ENCODE results near the gene PHF12.

DNA sequence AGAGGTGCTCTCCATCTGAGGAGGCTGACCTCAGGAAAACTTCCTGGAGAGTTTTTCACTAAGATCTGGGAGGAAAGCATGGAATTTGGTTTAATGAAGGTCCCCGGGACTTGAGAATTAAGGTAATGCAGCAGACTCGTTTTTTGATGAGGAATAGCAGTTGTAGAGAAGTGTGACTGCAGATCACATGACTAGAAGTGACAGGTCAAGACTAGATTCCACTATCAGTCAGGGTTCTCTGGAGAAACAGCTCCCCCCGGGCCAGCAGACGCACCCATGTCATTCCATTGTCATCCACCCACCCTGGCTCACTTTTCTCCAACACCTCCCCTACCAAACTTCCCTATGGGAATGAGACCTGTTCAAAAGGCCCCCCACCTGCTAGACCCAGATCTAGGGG, 46.5 kb downstream of the PHF12 start:
- TF ChIP-seq NBN (IDR thresholded peaks at IDR 0.05) (no peak), CHD2 (IDR thresholded peaks at IDR 0.05; ENCODE audit: borderline replicate concordance, low read depth, low read length) (no peak), EP300 (IDR thresholded peaks at IDR 0.05; ENCODE audit: borderline replicate concordance in 1 of 2, control insufficient read depth in 1 of 2, low read depth in 2 of 2, low read length in 2 of 2) (no peak), POLR2A (IDR thresholded peaks at IDR 0.05; ENCODE audit: low read depth, low read length) (no peak), TARDBP (IDR thresholded peaks at IDR 0.05; ENCODE audit: borderline replicate concordance) (no peak), BACH1 (IDR thresholded peaks at IDR 0.05; ENCODE audit: borderline replicate concordance) (no peak)
- TF ChIP-seq, protein P1, sequence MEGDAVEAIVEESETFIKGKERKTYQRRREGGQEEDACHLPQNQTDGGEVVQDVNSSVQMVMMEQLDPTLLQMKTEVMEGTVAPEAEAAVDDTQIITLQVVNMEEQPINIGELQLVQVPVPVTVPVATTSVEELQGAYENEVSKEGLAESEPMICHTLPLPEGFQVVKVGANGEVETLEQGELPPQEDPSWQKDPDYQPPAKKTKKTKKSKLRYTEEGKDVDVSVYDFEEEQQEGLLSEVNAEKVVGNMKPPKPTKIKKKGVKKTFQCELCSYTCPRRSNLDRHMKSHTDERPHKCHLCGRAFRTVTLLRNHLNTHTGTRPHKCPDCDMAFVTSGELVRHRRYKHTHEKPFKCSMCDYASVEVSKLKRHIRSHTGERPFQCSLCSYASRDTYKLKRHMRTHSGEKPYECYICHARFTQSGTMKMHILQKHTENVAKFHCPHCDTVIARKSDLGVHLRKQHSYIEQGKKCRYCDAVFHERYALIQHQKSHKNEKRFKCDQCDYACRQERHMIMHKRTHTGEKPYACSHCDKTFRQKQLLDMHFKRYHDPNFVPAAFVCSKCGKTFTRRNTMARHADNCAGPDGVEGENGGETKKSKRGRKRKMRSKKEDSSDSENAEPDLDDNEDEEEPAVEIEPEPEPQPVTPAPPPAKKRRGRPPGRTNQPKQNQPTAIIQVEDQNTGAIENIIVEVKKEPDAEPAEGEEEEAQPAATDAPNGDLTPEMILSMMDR (IDR thresholded peaks at IDR 0.05 in 2 of 3, conservative IDR thresholded peaks at IDR 0.05 in 1 of 3; ENCODE audit: control insufficient read depth in 2 of 3, extremely low read depth in 1 of 3, insufficient read depth in 1 of 3, low read depth in 3 of 3, low read length in 3 of 3): no peak

All from GM12878 (cell line).